ENCODE data around the gene CAPZB.

The CAPZB gene

GRCh38 chr1:19385221-19385620 is 100.1 kb downstream of the CAPZB start:
- no peak for DNase-seq (ENCODE audit: low spot score)

DNA sequence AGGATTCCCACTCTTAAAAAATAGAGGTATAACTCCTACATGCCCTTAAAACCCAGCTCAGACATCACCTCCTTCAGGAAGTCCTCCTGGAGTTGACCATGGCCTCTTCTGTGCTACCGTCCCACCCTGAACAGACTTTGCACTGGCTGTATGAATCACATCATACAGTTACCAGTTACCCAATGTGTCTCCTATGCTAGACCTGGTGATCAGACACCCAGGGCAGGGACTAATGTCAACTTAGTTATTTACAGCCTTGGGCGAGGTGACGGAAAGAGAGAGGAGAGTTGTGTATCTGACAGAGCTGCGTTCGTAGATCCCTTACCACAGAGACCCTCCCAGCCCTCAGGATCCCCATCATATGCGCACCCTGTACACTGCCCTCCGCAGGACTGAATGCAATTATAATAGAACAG is 100.6 kb downstream of the CAPZB start:
- DNase-seq (ENCODE audit: low spot score) = no peak

DNA sequence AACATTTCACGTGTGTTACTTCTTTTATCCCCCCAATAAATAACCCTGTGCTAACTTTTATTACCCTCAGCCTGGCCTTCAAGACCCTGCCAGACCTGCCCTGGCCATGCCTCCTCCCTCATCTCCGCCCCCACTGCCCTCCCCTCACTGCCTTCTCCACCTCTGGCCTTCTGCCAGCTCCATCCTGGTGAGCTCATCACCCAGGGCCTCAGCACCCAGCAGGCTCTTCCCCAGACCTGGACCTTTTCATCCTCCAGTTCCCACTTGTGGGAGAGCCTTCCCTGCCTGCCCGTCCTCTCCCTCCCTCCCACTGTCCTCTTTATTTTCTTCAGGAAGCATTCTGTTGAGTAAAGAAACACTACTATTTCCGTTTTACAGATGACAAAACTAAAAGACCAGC is 101.2 kb downstream of the CAPZB start:
- DNase-seq (ENCODE audit: low spot score) = peak; percentile 48

DNA sequence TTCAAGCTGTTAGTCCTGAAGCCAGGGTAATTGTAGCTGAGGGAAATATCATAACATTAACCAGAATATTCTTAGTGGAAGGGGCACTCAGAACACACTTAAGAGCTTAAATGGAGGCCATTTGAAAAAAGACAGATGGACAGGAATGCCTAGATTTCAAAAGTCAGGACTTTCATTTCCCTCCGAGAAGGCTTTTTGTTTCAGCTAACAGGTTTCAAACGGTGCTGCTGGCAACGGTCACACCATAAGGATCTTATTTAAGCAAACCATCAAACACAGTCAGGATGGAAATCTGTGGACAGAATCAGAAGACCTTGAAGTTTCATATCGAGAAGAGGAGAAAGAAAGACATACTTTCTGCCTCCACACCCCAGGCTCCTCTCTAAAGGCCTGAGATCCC is 103.1 kb downstream of the CAPZB start:
- DNase-seq (ENCODE audit: low spot score) = no peak

DNA sequence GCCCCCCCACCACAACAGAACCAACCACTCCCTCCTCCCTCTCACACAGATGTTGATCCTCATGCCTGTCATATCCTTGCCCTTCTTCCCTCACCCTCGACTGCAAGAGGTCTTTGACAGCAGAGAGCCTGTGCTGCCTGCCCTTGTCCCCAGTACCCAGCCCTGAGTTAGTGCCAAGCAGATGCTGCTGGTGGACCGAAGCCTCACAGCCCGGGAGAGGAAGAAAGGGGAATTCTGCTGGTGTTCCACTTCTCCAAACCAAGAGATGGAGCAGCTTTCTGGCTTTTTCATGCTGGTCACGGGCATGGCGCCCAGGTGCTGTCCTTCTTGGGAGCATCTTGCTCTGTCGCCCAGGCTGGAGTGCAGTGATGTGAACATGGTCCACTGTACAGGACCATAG is 104.1 kb downstream of the CAPZB start:
- no peak for DNase-seq (ENCODE audit: low spot score)

DNA sequence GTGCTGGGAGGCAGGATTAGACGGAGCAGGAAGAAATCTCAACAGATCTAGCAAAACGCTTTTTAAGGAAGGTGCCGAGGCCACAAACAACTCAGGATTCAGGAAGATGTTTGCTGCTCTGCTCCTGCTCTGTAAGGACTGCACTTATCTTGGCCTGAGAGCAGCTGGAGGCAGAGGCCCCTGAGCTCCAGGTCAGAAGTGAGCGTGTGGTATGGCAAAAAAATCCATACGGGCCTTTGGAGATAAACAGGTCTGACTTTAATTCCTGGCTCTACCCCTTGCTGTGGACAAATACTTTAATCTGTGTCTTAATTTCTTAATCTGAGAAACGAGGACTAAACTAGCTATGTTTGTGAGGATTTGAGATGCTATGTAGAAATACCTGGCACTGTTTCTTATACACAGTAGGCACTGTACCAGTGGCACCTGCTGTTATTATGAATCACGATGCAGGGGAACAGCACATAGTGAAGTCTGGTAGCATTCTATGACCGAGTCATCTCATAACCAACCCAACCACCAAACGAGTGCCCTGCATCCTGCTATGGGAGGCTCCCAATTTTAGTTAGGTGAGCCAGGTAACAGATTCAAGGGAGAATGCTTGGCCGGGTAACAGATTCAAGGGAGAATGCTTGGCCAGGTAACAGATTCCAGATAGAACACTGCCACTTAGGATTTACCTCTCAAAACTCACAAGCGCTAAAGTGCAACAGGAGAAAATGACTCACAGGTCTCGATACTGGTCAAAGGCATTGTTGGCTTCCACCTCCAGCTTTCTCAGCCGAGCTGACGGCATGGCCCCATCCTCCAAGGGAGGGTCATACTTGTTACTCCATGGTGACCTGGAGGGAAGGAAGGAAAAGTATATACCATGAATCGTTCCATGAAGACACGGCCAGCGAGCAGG is 107.3 kb downstream of the CAPZB start:
- DNase-seq (ENCODE audit: low spot score) = no peak

DNA sequence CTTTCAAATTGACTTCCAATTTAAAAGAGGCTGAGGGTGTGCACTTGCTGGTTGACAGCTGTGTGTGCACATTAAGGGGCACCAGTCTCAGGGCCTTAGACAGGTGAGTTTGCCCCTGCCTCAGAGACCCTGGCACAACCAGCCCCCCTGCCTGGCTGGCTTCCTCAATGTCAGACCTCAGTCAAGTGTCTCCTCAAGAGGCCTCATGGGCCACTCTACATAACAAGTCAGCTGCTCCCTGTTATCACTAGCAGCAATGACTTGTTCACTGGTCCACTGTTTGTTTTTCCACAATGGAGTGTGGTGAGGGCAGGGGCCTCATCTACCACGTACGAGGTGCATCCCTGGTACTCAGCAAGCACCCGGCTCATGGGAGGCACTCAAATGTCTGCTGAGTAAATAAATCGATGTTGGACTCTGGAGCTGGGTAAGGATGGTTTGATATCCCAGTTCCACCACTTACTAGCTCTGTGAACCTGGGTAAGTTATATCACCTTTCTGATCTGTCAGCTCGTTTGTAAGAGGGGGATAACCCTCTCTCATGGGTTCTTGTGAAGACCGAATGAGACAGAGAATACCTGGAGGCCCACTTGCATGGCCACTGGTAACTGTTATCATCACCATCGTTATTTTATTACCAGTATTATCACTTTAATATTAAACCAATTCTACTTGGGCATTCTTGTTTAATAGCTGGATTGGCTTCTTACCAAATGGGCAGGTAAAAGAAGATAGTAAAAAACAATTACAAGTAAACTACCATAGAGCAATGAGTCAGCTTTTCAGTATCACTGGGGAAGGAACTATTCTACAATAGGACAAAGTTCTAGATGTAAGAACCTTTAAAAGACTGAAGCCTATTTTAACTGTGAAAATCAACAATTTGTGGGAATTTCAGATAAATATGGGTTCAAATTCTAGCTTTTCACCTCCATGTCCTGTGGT is 108.6 kb downstream of the CAPZB start:
- no peak for DNase-seq (ENCODE audit: low spot score)

- DNase-seq (ENCODE audit: low spot score) = no peak
Measured at GRCh38 chr1:19375631-19376400, 109.5 kb downstream of the CAPZB start.

- peak; percentile 56 for DNase-seq (ENCODE audit: low spot score)
Measured at GRCh38 chr1:19374926-19375325, 110.4 kb downstream of the CAPZB start.

- DNase-seq (ENCODE audit: low spot score) = no peak
Measured at GRCh38 chr1:19374083-19374801, 111.1 kb downstream of the CAPZB start.

DNA sequence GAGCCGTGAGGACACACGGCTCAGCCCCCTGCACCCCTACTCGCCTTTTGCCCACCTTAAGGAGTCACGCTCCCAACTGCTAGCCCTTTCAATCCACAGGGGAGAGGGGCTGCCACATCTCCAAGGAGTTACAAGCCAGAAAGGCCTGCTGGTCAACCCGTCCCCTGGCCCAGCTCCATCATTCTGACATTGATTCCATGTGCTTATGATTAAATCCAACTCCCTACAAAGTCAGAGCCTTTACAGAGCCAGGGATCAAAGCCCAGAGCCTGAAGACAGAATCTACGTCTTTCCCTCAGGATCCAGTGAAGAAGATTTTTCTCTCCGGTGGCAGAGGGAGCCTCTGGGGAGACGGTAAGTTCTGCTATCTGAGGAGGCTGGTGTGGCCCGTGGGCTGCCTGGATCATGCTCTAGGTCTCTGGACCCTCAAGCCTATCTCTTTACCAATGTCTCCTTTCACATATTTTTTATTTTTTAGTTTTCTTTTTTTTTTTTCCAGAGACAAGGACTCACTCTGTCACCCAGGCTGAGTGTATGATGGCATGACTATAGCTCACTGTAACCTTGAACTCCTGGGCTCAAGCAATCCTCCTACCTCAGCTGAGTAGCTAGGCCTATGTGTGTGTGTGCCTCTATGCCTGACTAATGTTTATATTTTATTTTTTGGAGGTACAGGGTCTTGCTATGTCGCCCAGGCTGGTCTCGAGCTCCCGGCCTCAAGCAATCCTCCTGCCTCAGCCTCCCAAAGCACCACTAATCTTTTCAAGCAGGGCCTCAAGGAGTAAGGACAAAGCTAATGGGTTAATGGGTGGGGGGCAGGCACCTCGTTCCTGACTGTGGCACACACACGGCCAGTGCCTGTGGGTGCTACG is 111.9 kb downstream of the CAPZB start:
- peak; percentile 59 for DNase-seq (ENCODE audit: low spot score)

DNA sequence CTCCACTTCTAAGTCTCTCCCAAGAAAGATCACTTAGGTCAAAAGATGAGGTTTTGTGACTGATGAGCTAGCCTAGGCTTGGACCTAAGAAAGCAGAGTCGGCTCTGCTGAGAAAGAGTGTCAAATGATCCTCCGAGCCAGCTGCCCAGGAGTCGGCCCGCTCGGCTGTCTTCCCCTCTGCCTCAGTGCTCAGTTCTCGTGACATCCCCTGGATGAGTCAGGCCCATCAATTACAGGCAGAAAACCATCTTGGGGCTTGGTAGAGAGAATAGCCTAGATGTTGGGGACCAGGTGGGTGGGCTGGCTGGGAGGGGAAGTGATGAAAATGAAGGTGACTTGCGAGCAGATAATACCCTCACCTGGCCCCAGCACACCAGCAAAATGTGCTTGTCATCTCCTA is 112.7 kb downstream of the CAPZB start:
- peak; percentile 74 for DNase-seq (ENCODE audit: low spot score)

DNA sequence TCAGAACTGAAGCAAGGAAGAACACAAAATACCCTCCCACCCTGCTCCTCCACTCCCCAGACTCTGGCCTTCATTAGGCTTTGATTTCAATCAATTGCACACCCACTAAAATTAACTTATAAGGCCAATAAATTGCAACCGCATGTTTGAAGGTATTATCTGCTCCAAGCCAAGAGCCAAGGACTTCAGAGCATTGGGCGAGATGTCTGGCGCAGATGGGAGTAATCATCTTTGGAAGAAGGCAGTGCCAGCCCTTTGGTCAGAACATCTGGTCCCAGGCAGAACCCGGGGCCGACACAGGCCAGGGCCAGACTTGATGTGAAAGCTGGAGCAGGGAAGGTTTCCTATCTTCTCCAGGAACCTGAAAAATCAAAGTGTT is 113.2 kb downstream of the CAPZB start:
- DNase-seq (ENCODE audit: low spot score) = peak; percentile 62

GRCh38 chr1:19371226-19372135 is 113.9 kb downstream of the CAPZB start:
- no peak for DNase-seq (ENCODE audit: low spot score)

GRCh38 chr1:19370453-19371170 is 114.7 kb downstream of the CAPZB start:
- DNase-seq (ENCODE audit: low spot score) = no peak

GRCh38 chr1:19369396-19370090 is 115.8 kb downstream of the CAPZB start:
- no peak for DNase-seq (ENCODE audit: low spot score)

- no peak for DNase-seq (ENCODE audit: low spot score)
Measured at GRCh38 chr1:19368964-19369363, 116.4 kb downstream of the CAPZB start.

DNA sequence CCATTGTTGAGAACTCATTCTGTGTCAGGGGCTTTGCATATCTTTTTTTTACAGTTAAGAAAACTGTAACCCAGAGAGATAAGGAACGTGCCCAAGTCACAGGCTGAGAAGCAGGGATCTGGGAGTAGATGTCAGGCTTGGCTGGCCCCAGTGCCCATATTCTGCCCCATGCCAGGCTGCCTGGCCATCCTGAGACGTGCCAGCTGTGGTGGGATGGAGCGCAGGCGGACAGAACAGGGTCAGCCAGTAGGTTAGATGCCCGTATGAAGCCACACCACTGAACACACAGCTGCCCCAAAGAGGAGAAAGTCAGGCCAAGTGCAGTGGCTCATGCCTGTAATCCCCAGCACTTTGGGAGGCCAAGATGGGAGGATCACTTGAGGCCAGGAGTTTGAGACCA is 117.3 kb downstream of the CAPZB start:
- DNase-seq (ENCODE audit: low spot score) = no peak
